Keratinocyte (primary cell): ENCODE data around the gene ZNF423.

ENCODE experiments used
- CTCF ChIP-seq, 3 experiments: IDR thresholded peaks in 1 of 3; conservative IDR thresholded peaks in 1 of 3; optimal IDR thresholded peaks in 1 of 3; 2 replicates in 2 of 3; 3 replicates in 1 of 3; pipeline versions ENCODE3 to v1.5.1; 2011; ENCODE audit warnings: low read length in 3 of 3, mild to moderate bottlenecking in 3 of 3, moderate library complexity in 2 of 3, control low read depth in 1 of 3, inconsistent platforms in 1 of 3; ENCODE audit not compliant: insufficient read depth in 2 of 3; ENCODE audit errors: extremely low read depth in 1 of 3
- EZH2 ChIP-seq: IDR thresholded peaks from one replicate; pipeline ENCODE4 v1.6.1; 2012; ENCODE audit warnings: inconsistent platforms, mild to moderate bottlenecking, low read length, moderate library complexity

- TF ChIP-seq EZH2 (no peak), CTCF (optimal IDR thresholded peaks at IDR 0.05 in 1 of 3, IDR thresholded peaks at IDR 0.05 in 1 of 3, conservative IDR thresholded peaks at IDR 0.05 in 1 of 3; ENCODE audit: extremely low read depth in 1 of 3, insufficient read depth in 2 of 3, low read length in 3 of 3) (no peak)
Measured at GRCh38 chr16:49690778-49691177, 165.1 kb downstream of the ZNF423 start.
